Uterus (tissue), 4 donors: ENCODE data around the gene DOC2A. TPM values are rescaled to one million over a fixed set of nuclear protein-coding genes. Genes with fewer than 3 reads are reported as not detected.
"Not testable (repeated sequence)": the region's sequence is repeated elsewhere in the genome, so short reads cannot be mapped to it uniquely, and the experiment has no call there.

ENCODE experiments used
- DNase-seq, 2 donors: peaks; one replicate each; pipeline ENCODE4 v3.0.0-alpha.2; 2019 to 2020
- H3K27ac ChIP-seq, 2 donors: fragments of 200-600 bp; sonication (generic); 1 replicate in 1 of 2; 2 replicates in 1 of 2; pipeline ENCODE4 v1.5.1; 2016 to 2018
- H3K27me3 ChIP-seq, 2 donors: fragments of 200-600 bp; sonication (generic); one replicate each; pipeline ENCODE4 v1.5.1; 2018 to 2019; ENCODE audit warnings: control low read depth in 1 of 2
- H3K36me3 ChIP-seq, 2 donors: fragments of 200-600 bp; sonication (generic); one replicate each; pipeline ENCODE4 v1.5.1; 2019; ENCODE audit warnings: control low read depth in 1 of 2
- H3K4me1 ChIP-seq, 2 donors: fragments of 200-600 bp; sonication (generic); one replicate each; pipeline ENCODE4 v1.5.1; 2018 to 2019; ENCODE audit warnings: control low read depth in 1 of 2
- H3K4me3 ChIP-seq, 2 donors: fragments of 200-600 bp; sonication (generic); 1 replicate in 1 of 2; 2 replicates in 1 of 2; pipeline ENCODE4 v1.5.1; 2018 to 2019; ENCODE audit warnings: mild to moderate bottlenecking in 1 of 2
- H3K9me3 ChIP-seq, 2 donors: fragments of 200-600 bp; sonication (generic); one replicate each; pipeline ENCODE4 v1.5.1; 2019; ENCODE audit warnings: control low read depth in 1 of 2
- CTCF ChIP-seq, 4 experiments: fragments of 200-600 bp in 2 of 4; fragments of 450-650 bp in 2 of 4; sonication (generic) in 2 of 4; IDR thresholded peaks; one replicate each; pipeline ENCODE4 v1.5.1; 2016 to 2019; ENCODE audit warnings: antibody characterized with exemption in 4 of 4, mild to moderate bottlenecking in 2 of 4, moderate library complexity in 1 of 4
- POLR2A ChIP-seq, 2 donors: fragments of 450-650 bp; IDR thresholded peaks; one replicate each; pipeline ENCODE4 v1.6.1; 2016; ENCODE audit warnings: antibody characterized with exemption in 2 of 2, mild to moderate bottlenecking in 1 of 2, moderate library complexity in 1 of 2
- intact Hi-C: fragments of 100-400 bp; cut with DNase I; formaldehyde crosslinking; loops from one replicate; pipeline ENCODE4 v1.15.1; 2023; ENCODE audit warnings: low total_unique reads
- total RNA-seq, 4 donors: library from RNA; depleted of rRNA in 3 of 4; stranded (reverse); fragments of >200 nt in 3 of 4; gene quantifications; one replicate each; pipeline versions ENCODE4 v1.1.0 to v1.2.4, GENCODE V29; 2014 to 2023
- donor health status: DM: yes; HTN: yes; CAD: no.

Gene DOC2A
- total RNA-seq, 4 donors from 2014 or later = 1.0 to 2.6 (median 1.8) TPM; not detected in 1

- Histone ChIP-seq H3K36me3 (no peaks in the 10 kb centered on the region), H3K4me3 (no peak overlapping the region)
- TF ChIP-seq CTCF (IDR thresholded peaks at IDR 0.05) = no peak
- no peak for TF ChIP-seq POLR2A (IDR thresholded peaks at IDR 0.05)
Measured at GRCh38 chr16:30016555-30017276, 5.9 kb upstream of the DOC2A start.

GRCh38 chr16:30015450-30015849 lies 4.6 kb upstream of the DOC2A start:
- DNase-seq, H3K4me3 ChIP-seq, H3K27ac ChIP-seq, H3K36me3 ChIP-seq, H3K9me3 ChIP-seq, intact Hi-C loops: not testable (repeated sequence)
- Histone ChIP-seq H3K4me1 (peaks cover 0 to 12% of the 10 kb centered on the region in 2 donors), H3K27me3 (peaks cover 3 to 17% of the 10 kb centered on the region in 2 donors)

More at GRCh38 chr16:30016555-30017276, 5.9 kb upstream of the DOC2A start:
- Histone ChIP-seq H3K27ac (no peak overlapping the region), H3K4me1 (no peaks in the 10 kb centered on the region), H3K9me3 (no peaks in the 10 kb centered on the region), H3K27me3 (peaks cover 0 to 5% of the 10 kb centered on the region in 2 donors)
- intact Hi-C loops = no loop called here
- DNase-seq = no peak

GRCh38 chr16:30012598-30012997 lies 1.8 kb upstream of the DOC2A start:
- H3K9me3 ChIP-seq, H3K36me3 ChIP-seq, DNase-seq, intact Hi-C loops, H3K4me3 ChIP-seq, H3K27ac ChIP-seq: not testable (repeated sequence)
- peaks cover 13 to 24% of the 10 kb centered on the region in 2 donors for H3K27me3 ChIP-seq
- H3K4me1 ChIP-seq = peaks cover 0 to 17% of the 10 kb centered on the region in 2 donors

GRCh38 chr16:30011714-30012504 lies 1.1 kb upstream of the DOC2A start:
- H3K36me3 ChIP-seq = no peaks in the 10 kb centered on the region
- no peak overlapping the region for H3K4me3 ChIP-seq
- no peak for DNase-seq
- H3K4me1 ChIP-seq = peaks cover 0 to 17% of the 10 kb centered on the region in 2 donors
- TF ChIP-seq POLR2A (IDR thresholded peaks at IDR 0.05) (no peak), CTCF (IDR thresholded peaks at IDR 0.05) (no peak)
- H3K27me3 ChIP-seq = peaks cover 13 to 24% of the 10 kb centered on the region in 2 donors
- intact Hi-C loops = no loop called here
- H3K27ac ChIP-seq = no peak overlapping the region
- H3K9me3 ChIP-seq = no peaks in the 10 kb centered on the region

GRCh38 chr16:30009990-30010843 lies 610 bp downstream of the DOC2A start:
- intact Hi-C loops = no loop called here
- no peak for DNase-seq
- no peaks in the 10 kb centered on the region for H3K9me3 ChIP-seq
- H3K4me1 ChIP-seq = peaks cover 0 to 17% of the 10 kb centered on the region in 2 donors
- H3K4me3 ChIP-seq = peak overlapping the region in 1 of 2 donors; percentile 31
- H3K27ac ChIP-seq = no peak overlapping the region
- H3K36me3 ChIP-seq = no peaks in the 10 kb centered on the region
- TF ChIP-seq CTCF (IDR thresholded peaks at IDR 0.05) (no peak), POLR2A (IDR thresholded peaks at IDR 0.05) (no peak)
- H3K27me3 ChIP-seq = peaks cover 13 to 24% of the 10 kb centered on the region in 2 donors
